Psoas muscle (tissue), 8 donors: ENCODE results near the gene TMEM271. TPM values are rescaled to one million over a fixed set of nuclear protein-coding genes. Genes with fewer than 3 reads are reported as not detected.

Experiments used
- ATAC-seq, 4 donors: fragments of 200-7000 bp; cut with Tn5 transposase; one replicate each; pipeline ENCODE4 v1.9.1; 2020; ENCODE audit warnings: moderate library complexity in 3 of 4, mild to moderate bottlenecking in 2 of 4
- DNase-seq, 2 donors: peaks; one replicate each; pipeline ENCODE4 v3.0.0-alpha.2; 2020
- H3K27ac ChIP-seq: fragments of 200-600 bp; one replicate; pipeline ENCODE4 v1.8.0; 2022
- H3K27me3 ChIP-seq, 3 donors: fragments of 200-600 bp in 1 of 3; one replicate each; pipeline versions ENCODE4 v1.6.1 to v1.8.0; 2013 to 2022; ENCODE audit warnings: low read length in 2 of 3, mild to moderate bottlenecking in 2 of 3, moderate library complexity in 1 of 3; ENCODE audit not compliant: insufficient read depth in 3 of 3
- H3K36me3 ChIP-seq, 2 donors: fragments of 200-600 bp in 1 of 2; one replicate each; pipeline versions ENCODE4 v1.6.1 to v1.8.0; 2013 to 2022; ENCODE audit warnings: low read depth in 1 of 2, mild to moderate bottlenecking in 1 of 2, moderate library complexity in 1 of 2; ENCODE audit not compliant: insufficient read depth in 1 of 2
- H3K4me1 ChIP-seq: fragments of 200-600 bp; one replicate; pipeline ENCODE4 v1.8.0; 2022
- H3K4me3 ChIP-seq: fragments of 200-600 bp; one replicate; pipeline ENCODE4 v1.8.0; 2022; ENCODE audit warnings: mild to moderate bottlenecking
- H3K9me3 ChIP-seq: fragments of 200-600 bp; one replicate; pipeline ENCODE4 v1.8.0; 2022
- WGBS, 3 donors: extraction: QIAGEN DNeasy Blood & Tissue Kit; methylation state at CpG; one replicate each; pipeline versions ENCODE4 v1.1.6 to v1.1.7; 2013; 5-methylcytosine and 5-hydroxymethylcytosine counted together
- intact Hi-C, 2 donors: fragments of 100-400 bp; cut with DNase I; formaldehyde crosslinking; loops; one replicate each; pipeline versions ENCODE4 v1.11.0 to v1.14.2; 2022
- long read RNA-seq, 2 donors: library from polyadenylated mRNA; unstranded; transcript quantifications; one replicate each; pipeline ENCODE4 v2.0.0, GENCODE V29; 2021
- polyA plus RNA-seq, 3 donors: library from polyadenylated mRNA; stranded (reverse); fragments of 200-250 nt; gene quantifications; one replicate each; pipeline ENCODE4 v1.2.3, GENCODE V29; 2013
- total RNA-seq, 4 donors: library from RNA; stranded (reverse); fragmentation: NEBNext Ultra II Directional in 2 of 4; extraction: Animal tissue kit (Norgen Biotek cat#: 25700) in 2 of 4; gene quantifications; one replicate each; pipeline versions ENCODE4 v1.2.1 to v1.2.4, GENCODE V29; 2021 to 2023
- TF ChIP-seq, protein P1 (sequence below): fragments of 200-600 bp; IDR thresholded peaks from one replicate; pipeline ENCODE4 v1.8.0; 2022; ENCODE audit warnings: antibody characterized with exemption
- donor health status: healthy with polysubstance abuse.
- donor health status: DM: no; HTN: no; CAD: no; lungs with moderate emphysema.
- donor health status: Bipolar disorder and iron deficiency.
- donor health status: healthy.
- donor health status: DM: yes; HTN: yes; CAD: no.
- donor health status: DM: no; HTN: no; CAD: no.
- donor health status: DM: no; HTN: no; CAD: no.
- donor health status: DM: yes; HTN: yes; CAD: no.

Gene TMEM271, protein sequence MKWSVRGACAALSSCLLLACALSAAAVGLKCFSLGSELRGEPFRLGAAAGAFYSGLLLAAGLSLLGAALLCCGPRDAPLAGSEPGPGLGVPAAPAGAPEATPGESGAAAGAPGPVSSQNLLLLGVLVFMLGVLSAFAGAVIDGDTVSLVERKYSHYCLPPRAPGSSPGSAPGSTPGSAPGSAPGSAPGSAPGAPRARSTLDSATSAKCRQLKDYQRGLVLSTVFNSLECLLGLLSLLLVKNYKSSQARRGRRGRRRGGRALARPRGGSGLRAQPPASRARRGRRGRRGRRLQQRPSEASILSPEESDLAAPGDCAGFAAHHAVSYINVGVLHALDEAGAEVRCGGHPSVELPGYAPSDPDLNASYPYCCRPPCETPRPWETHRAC
- total RNA-seq, result not detected
- not detected for polyA plus RNA-seq
- long read RNA-seq, donor 1, result 0 reads
- long read RNA-seq, donor 2, result 0 reads

DNA sequence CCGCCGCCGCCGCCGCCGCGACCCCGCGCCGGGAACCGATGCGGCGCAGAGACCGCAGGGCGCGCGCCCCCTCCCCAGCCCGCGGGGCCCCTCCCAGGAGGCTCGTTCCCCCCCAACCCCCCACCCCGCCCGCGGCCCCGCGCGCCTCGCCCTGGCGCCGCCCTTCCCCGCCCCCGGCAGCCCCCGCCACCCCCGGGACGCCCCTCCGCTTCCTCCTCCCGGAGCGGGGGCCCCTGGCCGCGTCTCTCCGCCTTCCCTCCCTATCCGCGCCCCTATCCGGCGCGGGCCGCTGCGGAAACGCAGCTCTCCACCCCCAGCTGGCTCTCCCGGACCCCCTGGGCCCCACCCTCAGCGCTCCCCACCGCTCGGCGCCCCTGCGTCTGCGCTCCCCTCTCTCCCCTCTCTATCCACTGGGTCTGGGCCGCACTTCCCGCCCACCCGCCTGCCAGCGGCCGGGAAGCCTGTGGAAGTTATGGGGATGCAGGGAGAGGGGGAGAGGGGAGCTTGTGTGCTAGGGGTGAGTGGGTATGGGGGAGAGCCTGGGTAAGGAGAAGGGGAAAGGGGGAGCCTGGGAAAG, at the start of gene TMEM271:
TSS of gene TMEM271 (minus strand) at position 51 of the 577 bp plus-strand sequence. CDS start 233 bp downstream, outside the sequence.
- no peak within 1 kb of the TSS for H3K4me3 ChIP-seq
- 0 to 2% (median 1%) methylated on average over 8 to 50 of the region's 60 CpGs for WGBS, 3 donors

DNA sequence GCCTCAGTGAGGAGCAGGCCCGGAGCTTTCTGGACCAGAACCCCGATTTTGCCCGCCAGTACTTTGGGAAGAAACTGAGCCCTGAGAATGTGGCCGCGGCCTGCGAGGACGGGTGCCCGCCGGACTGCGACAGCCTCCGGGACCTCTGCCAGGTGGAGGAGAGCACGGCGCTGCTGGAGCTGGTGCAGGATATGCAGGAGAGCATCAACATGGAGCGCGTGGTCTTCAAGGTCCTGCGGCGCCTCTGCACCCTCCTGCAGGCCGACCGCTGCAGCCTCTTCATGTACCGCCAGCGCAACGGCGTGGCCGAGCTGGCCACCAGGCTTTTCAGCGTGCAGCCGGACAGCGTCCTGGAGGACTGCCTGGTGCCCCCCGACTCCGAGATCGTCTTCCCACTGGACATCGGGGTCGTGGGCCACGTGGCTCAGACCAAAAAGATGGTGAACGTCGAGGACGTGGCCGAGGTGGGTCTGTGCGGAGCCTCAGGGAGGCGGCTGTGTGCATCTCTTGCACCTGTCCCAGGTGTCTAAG, 49.6 kb upstream of the TMEM271 start:
- intact Hi-C loops, result no loop called here
- Histone ChIP-seq H3K9me3 (no peaks in the 10 kb centered on the region), H3K36me3 (no peaks in the 10 kb centered on the region), H3K4me1 (no peaks in the 10 kb centered on the region), H3K4me3 (no peak overlapping the region), H3K27ac (no peak overlapping the region), H3K27me3 (peaks cover 0 to 19% (median 17%) of the 10 kb centered on the region in 3 donors)
- TF ChIP-seq, protein P1, sequence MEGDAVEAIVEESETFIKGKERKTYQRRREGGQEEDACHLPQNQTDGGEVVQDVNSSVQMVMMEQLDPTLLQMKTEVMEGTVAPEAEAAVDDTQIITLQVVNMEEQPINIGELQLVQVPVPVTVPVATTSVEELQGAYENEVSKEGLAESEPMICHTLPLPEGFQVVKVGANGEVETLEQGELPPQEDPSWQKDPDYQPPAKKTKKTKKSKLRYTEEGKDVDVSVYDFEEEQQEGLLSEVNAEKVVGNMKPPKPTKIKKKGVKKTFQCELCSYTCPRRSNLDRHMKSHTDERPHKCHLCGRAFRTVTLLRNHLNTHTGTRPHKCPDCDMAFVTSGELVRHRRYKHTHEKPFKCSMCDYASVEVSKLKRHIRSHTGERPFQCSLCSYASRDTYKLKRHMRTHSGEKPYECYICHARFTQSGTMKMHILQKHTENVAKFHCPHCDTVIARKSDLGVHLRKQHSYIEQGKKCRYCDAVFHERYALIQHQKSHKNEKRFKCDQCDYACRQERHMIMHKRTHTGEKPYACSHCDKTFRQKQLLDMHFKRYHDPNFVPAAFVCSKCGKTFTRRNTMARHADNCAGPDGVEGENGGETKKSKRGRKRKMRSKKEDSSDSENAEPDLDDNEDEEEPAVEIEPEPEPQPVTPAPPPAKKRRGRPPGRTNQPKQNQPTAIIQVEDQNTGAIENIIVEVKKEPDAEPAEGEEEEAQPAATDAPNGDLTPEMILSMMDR, result no peak
- 90 to 93% (median 91%) methylated on average over 36 to 39 of the region's 39 CpGs for WGBS, 3 donors
- ATAC-seq, result no peak
- DNase-seq, result no peak

More for the DNA sequence above, at the start of gene TMEM271:
- Histone ChIP-seq H3K4me1 (no peaks in the 10 kb centered on the region), H3K36me3 (no peaks in the 10 kb centered on the region), H3K27me3 (peaks cover 0 to 69% (median 31%) of the 10 kb centered on the region in 3 donors), H3K27ac (no peak within 1 kb of the TSS), H3K9me3 (no peaks in the 10 kb centered on the region)
- DNase-seq (no peak), ATAC-seq (no peak)
- intact Hi-C loops, result no loop called here
- TF ChIP-seq, protein P1, result no peak

DNA sequence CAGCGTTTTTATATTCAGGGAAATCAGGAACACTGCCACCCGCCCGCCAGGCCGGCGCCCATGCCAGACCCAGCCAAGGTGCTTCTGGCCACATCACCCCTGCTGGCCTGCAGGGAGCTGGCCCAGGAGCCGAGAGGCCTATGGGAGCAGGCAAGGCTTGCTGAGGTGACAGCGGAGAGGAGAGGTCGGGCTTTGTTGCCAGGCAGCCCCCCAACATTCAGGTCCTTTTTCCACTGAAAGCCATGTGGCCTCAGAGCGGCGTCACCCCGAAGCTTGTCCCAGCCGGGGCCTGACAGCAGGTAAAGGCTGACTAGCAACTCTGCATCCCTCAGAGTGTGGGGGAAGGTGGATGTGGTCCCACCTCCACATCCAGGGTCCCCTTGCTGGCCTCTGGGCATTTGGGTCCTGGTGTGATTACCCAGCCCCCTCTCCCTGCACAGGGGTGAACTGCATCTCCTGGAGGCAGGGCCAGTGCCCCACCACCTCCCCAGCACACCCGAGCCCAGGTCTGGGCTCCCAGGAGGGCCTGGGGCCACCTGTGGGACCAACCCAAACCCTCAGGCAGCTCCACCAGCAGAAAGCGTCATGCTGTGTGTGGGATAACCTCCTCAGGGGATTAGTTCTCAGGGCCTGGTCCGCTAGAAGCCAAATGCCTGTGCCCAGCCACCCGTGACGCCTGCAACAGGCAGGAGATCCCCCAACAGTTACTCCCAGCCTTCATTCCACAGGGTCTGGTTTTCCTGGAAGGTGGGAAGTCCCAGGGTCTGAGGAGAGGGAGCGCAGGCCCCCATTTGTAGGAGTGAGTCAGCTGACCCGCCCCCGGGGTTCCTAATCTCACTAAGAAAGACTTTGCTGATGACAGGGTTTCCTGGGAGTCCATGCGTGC, 48.9 kb upstream of the TMEM271 start, which contains the start of gene PDE6B:
TSS of gene PDE6B (plus strand) at position 869 of the 886 bp plus-strand sequence. CDS start 54 bp downstream, outside the sequence.
- DNase-seq, result no peak
- ATAC-seq, result no peak
- no peaks in the 10 kb centered on the region for H3K36me3 ChIP-seq
- no peak within 1 kb of the TSS for H3K4me3 ChIP-seq
- TF ChIP-seq, protein P1, result no peak
- peaks cover 0 to 19% (median 14%) of the 10 kb centered on the region in 3 donors for H3K27me3 ChIP-seq
- 70 to 77% (median 73%) methylated on average over 21 of the region's 21 CpGs for WGBS, 3 donors
- H3K27ac ChIP-seq, result no peak within 1 kb of the TSS
- intact Hi-C loops, result no loop called here
- no peaks in the 10 kb centered on the region for H3K4me1 ChIP-seq
- no peaks in the 10 kb centered on the region for H3K9me3 ChIP-seq

DNA sequence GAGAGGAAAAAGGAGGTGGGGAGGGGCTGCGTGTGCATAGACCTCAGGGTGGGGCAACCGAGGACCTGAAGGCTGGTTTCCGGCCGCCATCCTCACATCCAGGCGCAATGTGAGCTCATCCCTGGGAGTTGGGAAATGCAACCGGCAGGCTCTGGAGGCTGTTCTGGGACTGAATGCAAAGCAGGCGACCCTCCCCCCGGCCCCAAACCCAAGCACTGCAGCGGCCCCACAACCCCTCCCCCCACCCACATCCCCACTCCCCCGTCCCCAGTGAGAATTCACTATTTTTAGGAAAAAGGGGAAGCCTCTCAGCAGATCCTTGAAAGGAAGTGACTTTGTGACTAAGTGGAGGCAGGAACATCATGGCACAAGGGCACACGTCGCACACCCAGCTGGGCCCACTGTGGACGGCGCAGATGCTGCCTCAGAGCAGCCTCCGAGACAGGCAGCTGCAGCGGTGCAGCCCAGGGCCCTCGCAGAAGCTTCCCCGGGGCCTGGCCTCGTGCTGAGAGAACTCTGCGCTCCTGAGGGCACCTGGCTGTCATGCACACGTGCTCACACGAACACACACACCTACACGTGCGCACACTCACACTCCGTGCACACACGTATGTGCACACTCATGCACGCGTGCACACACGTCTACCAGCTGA, 47.9 kb upstream of the TMEM271 start:
- no peak for ATAC-seq
- Histone ChIP-seq H3K36me3 (no peaks in the 10 kb centered on the region), H3K4me1 (no peaks in the 10 kb centered on the region), H3K27me3 (peaks cover 0 to 19% (median 10%) of the 10 kb centered on the region in 3 donors), H3K4me3 (no peak overlapping the region), H3K9me3 (no peaks in the 10 kb centered on the region), H3K27ac (no peak overlapping the region)
- 40 to 46% (median 42%) methylated on average over 28 to 29 of the region's 29 CpGs for WGBS, 3 donors
- DNase-seq, result no peak
- intact Hi-C loops, result no loop called here
- TF ChIP-seq, protein P1, result no peak
